ENCODE results near the gene TUBGCP2. TPM values are rescaled to one million over a fixed set of nuclear protein-coding genes. Genes with fewer than 3 reads are reported as not detected.

Gene TUBGCP2
- total RNA-seq, 1 experiment from 2014 or later: 93.7 TPM

GRCh38 chr10:133355991-133356390, 47.3 kb upstream of the TUBGCP2 start:
- ATAC-seq: no peak
- no peaks in the 10 kb centered on the region for H3K9me3 ChIP-seq (ENCODE audit: control insufficient read depth, insufficient read depth, low read depth, low read length)
- H3K27ac ChIP-seq (ENCODE audit: low read length): no peak overlapping the region
- H3K27me3 ChIP-seq (ENCODE audit: control insufficient read depth, insufficient read depth, low read length): no peaks in the 10 kb centered on the region
- no peaks in the 10 kb centered on the region for H3K36me3 ChIP-seq (ENCODE audit: control insufficient read depth, insufficient read depth, low read length)
- ChIA-PET CTCF (no interaction called here), POLR2A (no interaction called here)
- no peak overlapping the region for H3K4me3 ChIP-seq (ENCODE audit: low read depth in 2 of 2, low read length in 2 of 2)
- intact Hi-C loops (cut with micrococcal nuclease; ENCODE audit: unreplicated experiment) (no loop called here), in situ Hi-C loops (cut with HindIII; ENCODE audit: low pct_unique_long_range_greater_than_20kb, low sequenced_read_pairs) (no loop called here)
- DNase-seq (ENCODE audit: low read depth, low spot score): no peak
- no TSS peak for BruUV-seq (replicated peaks)
- no peak for TF ChIP-seq SIN3A (IDR thresholded peaks at IDR 0.05; ENCODE audit: borderline replicate concordance, insufficient read depth, low read depth, low read length)
- TF ChIP-seq TCF7L2 (IDR thresholded peaks at IDR 0.05; ENCODE audit: low read depth, low read length): no peak
- TF ChIP-seq CTCF (IDR thresholded peaks at IDR 0.05): no peak
- TF ChIP-seq REST (IDR thresholded peaks at IDR 0.05; ENCODE audit: insufficient read depth in 1 of 2, low read depth in 2 of 2, low read length in 1 of 2): no peak
- peaks cover 6% of the 10 kb centered on the region; the same call in 1 of the 2 replicates for H3K4me1 ChIP-seq (ENCODE audit: control insufficient read depth, insufficient read depth, low read length)

- in situ Hi-C loops (cut with HindIII; ENCODE audit: low pct_unique_long_range_greater_than_20kb, low sequenced_read_pairs): no loop called here
These were observed 46.6 kb upstream of the TUBGCP2 start for GRCh38 chr10:133355266-133355665.

More at GRCh38 chr10:133355266-133355665, 46.6 kb upstream of the TUBGCP2 start:
- Histone ChIP-seq H3K9me3 (ENCODE audit: control insufficient read depth, insufficient read depth, low read depth, low read length) (no peaks in the 10 kb centered on the region), H3K4me3 (ENCODE audit: low read depth in 2 of 2, low read length in 2 of 2) (no peak overlapping the region), H3K27ac (ENCODE audit: low read length) (no peak overlapping the region), H3K27me3 (ENCODE audit: control insufficient read depth, insufficient read depth, low read length) (no peaks in the 10 kb centered on the region), H3K36me3 (ENCODE audit: control insufficient read depth, insufficient read depth, low read length) (no peaks in the 10 kb centered on the region), H3K4me1 (ENCODE audit: control insufficient read depth, insufficient read depth, low read length) (peaks cover 7% of the 10 kb centered on the region; the same call in 1 of the 2 replicates)
- TF ChIP-seq CTCF (IDR thresholded peaks at IDR 0.05) (no peak), REST (IDR thresholded peaks at IDR 0.05; ENCODE audit: insufficient read depth in 1 of 2, low read depth in 2 of 2, low read length in 1 of 2) (no peak), POLR2AphosphoS5 (IDR thresholded peaks at IDR 0.05; ENCODE audit: low read depth, low read length) (no peak), SIN3A (IDR thresholded peaks at IDR 0.05; ENCODE audit: borderline replicate concordance, insufficient read depth, low read depth, low read length) (no peak), TCF7L2 (IDR thresholded peaks at IDR 0.05; ENCODE audit: low read depth, low read length) (no peak)
- ChIA-PET CTCF (no interaction called here), POLR2A (no interaction called here)
- intact Hi-C loops (cut with micrococcal nuclease; ENCODE audit: unreplicated experiment): no loop called here
- DNase-seq (ENCODE audit: low read depth, low spot score): no peak
- no peak for ATAC-seq
- no TSS peak for BruUV-seq (replicated peaks)
